ENCODE data around the gene NR3C2. TPM values are rescaled to one million over a fixed set of nuclear protein-coding genes. Genes with fewer than 3 reads are reported as not detected.

NR3C2 gene
- total RNA-seq, 2 donors from 2014 or later: 7.1 to 7.8 TPM

DNA sequence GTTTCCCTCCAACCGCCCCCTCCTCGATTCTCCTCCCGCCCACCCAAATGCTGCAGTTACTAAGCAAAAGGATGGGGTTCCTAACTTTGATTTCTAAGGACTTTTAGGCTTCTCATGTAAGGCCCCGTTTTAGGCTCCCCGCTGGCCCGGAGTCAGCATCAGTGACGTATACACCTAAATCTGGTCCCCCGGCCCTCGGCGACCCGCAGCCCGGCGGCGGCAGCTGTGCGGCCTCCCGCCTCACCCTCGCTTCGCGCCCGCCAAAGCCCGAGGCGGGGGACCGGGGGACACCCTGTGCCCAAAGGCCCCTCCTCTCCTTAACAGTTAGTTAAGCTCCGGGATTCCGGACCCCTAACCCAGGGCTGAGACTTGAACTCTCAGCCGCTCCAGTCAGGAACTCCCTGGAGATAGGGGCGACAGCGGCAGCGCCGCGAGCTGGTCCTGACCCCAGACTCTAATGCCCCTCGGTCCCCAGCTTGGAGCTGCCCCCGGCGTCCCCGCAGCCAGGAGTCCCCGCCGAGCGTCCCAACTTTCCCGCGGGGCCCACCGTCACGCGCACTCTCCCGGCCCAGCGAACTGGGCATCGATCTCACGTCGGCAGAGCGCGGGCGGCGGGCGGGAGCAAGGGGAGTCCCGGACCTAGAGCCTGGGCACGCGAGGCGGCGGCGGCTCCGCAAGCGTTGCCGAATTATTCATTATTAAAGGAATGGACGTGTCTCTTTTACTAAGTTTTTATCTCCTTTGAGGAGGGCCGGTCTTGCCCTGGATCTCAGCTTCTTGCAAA, 1.5 kb upstream of the NR3C2 start:
- H3K27ac Mint-ChIP-seq: peak overlapping the region; percentile 93
- peak overlapping the region; percentile 93 for H3K4me3 Mint-ChIP-seq
- no peaks in the 10 kb centered on the region for H3K9me3 Mint-ChIP-seq
- no peaks in the 10 kb centered on the region for H3K27me3 Mint-ChIP-seq
- peaks cover 10% of the 10 kb centered on the region for H3K36me3 Mint-ChIP-seq (ENCODE audit: low read depth)
- H3K4me1 Mint-ChIP-seq: peaks cover 21% of the 10 kb centered on the region
- no peak for ATAC-seq (replicated peaks)

DNA sequence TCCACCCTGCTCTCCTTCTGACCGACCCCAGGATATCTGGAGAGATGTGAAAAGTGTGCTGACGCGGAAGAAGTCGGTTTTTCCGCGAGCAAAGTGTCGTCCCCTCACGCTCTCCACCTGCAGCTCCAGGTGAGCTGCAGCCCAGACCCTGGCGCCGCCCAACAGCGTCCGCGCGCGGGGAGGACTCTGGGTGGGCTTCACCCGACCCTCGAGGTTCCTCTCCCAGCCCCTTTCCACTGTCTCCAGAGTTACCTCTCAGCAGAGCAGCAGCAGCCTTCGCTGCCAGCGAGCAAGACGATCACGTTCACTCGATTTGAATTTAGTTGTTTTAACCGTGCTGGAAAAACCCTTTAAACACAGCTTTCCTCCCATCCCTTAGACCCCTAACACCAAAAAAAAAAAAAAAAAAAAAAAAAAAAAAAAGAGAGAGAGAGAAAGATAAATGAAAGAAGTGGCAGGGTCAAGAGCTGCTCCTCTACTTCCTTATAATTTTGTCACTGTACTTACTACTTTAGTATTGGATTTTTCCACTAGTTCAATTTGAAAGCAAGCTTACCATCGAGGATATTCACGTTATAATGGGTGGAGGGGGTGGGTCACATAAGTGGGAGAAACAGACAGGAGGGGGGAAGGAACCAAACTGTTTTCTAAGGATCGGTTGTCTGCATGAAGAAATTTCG, 758 bp upstream of the NR3C2 start:
- peak; percentile 0 for ATAC-seq (replicated peaks)
- H3K9me3 Mint-ChIP-seq: no peaks in the 10 kb centered on the region
- H3K27ac Mint-ChIP-seq: peak overlapping the region; percentile 93
- H3K36me3 Mint-ChIP-seq (ENCODE audit: low read depth): peaks cover 10% of the 10 kb centered on the region
- peaks cover 21% of the 10 kb centered on the region for H3K4me1 Mint-ChIP-seq
- H3K4me3 Mint-ChIP-seq: peak overlapping the region; percentile 93
- H3K27me3 Mint-ChIP-seq: no peaks in the 10 kb centered on the region

DNA sequence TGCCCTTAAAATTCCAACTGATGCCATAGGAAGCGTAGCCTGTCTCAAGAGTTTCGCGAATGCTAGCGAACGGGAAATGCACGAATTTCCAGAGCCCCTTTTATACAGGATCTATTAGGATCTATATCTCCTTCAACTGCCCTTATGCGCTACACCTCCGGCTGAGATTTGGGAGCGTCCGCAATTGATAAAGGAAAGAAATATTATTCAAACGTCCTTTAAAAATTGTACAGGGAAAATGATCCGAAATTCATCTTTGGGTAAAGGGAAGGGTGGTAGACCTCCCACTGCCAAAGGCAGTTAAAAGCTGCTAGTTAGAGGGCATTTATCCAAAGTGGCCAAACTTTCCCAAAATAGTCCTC, 609 bp downstream of the NR3C2 start:
- H3K36me3 Mint-ChIP-seq (ENCODE audit: low read depth): peaks cover 10% of the 10 kb centered on the region
- H3K27ac Mint-ChIP-seq: peak overlapping the region; percentile 93
- H3K4me1 Mint-ChIP-seq: peaks cover 21% of the 10 kb centered on the region
- no peaks in the 10 kb centered on the region for H3K27me3 Mint-ChIP-seq
- peak overlapping the region; percentile 93 for H3K4me3 Mint-ChIP-seq
- ATAC-seq (replicated peaks): no peak
- no peaks in the 10 kb centered on the region for H3K9me3 Mint-ChIP-seq

DNA sequence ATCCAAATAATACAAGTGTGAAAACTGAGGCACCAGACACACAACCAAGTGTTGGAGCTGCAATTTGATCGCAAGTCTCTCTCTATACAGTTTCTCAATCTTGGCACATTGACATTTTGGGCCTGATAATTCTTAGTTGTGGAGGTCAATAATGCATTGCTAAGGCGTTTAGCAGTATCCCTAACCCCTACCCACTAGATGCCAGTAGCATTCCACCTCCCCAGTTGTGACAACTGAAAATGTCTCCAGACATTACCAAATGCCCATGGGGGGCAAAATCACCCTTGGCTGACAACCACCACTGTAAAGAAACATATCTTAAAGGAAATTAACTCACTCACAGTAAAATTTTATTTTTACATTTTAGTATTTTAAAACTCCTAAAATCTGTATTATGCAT, 4.2 kb downstream of the NR3C2 start:
- H3K4me3 Mint-ChIP-seq: no peak overlapping the region
- no peaks in the 10 kb centered on the region for H3K9me3 Mint-ChIP-seq
- no peaks in the 10 kb centered on the region for H3K27me3 Mint-ChIP-seq
- no peak overlapping the region for H3K27ac Mint-ChIP-seq
- peaks cover 25% of the 10 kb centered on the region for H3K36me3 Mint-ChIP-seq (ENCODE audit: low read depth)
- ATAC-seq (replicated peaks): no peak
- peaks cover 22% of the 10 kb centered on the region for H3K4me1 Mint-ChIP-seq

DNA sequence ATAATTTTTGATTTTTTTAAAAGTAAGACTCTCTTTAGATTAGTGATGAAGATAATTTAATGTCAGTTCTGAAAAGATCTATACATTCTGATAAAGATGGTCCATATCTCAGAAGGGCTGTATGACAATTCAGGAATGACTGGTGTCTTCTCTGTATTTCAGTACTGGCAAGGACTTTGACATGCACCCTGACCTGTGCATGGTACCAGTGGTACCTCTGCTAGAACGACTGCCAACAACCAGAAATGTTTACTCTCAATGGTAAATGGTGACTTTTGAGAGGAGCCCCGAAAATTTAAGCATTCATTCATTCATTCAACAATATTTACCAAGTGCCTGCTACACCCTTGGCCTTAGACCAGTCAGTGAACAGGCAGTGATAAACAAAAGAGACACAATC, 4.8 kb downstream of the NR3C2 start:
- ATAC-seq (replicated peaks): no peak
- peaks cover 20% of the 10 kb centered on the region for H3K36me3 Mint-ChIP-seq (ENCODE audit: low read depth)
- H3K4me3 Mint-ChIP-seq: no peak overlapping the region
- H3K9me3 Mint-ChIP-seq: no peaks in the 10 kb centered on the region
- peaks cover 22% of the 10 kb centered on the region for H3K4me1 Mint-ChIP-seq
- no peaks in the 10 kb centered on the region for H3K27me3 Mint-ChIP-seq
- no peak overlapping the region for H3K27ac Mint-ChIP-seq

DNA sequence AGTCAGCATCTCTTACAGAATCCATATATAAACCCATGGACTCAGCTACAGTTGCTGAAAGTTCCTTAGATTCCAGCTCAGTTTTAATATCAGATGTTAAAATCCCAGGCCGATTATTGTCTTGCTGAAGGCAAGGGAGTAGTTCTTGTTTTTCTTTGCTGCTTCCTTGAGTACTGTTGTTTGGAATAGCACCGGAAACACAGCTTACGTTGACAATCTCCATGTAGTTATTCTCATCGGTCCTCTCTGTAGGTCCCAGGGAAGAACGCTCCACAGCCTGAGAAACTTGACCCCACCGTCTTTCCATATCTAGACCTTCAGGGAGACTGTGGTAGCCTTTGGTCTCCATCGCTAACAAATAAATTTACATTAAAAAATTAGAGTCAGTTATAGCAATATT, 5.7 kb downstream of the NR3C2 start:
- Mint-ChIP-seq H3K4me1 (peaks cover 26% of the 10 kb centered on the region), H3K27ac (no peak overlapping the region), H3K9me3 (no peaks in the 10 kb centered on the region), H3K27me3 (no peaks in the 10 kb centered on the region), H3K36me3 (ENCODE audit: low read depth) (peaks cover 15% of the 10 kb centered on the region), H3K4me3 (no peak overlapping the region)
- no peak for ATAC-seq (replicated peaks)

DNA sequence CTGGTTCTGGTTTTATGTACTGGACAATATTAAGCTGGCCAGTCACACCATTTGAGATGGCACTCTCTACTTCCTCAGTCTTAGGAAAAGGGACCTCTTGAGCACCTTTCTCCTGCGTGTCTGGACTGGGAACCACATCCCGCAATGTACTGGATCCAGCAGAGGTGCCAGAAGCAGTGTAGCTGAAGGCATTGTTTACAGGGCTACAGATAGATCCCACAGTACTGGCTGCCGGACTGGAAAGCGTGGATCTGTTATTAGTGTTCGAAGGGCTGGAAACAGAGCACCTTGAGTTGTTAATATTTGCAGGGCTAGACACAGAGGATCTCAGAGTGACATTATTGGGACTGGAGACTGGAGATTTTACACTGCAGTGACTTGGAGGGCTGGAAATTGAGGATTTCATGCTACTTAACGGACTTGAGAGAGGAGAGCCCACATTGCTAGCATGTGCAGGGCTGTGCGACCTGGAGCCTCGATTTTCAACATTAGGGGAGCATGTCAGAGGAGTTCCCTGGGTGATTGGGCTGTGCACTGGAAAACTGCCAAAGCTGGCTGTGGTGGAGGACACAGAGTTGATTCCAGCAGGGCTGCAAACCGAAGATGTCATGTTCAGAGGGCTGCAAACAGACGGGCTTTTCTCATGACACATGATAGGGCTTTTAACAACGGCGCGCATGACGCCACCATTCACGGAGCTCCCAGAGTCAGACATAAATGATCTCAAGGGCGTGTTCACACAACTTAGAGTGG, 6.4 kb downstream of the NR3C2 start:
- no peak for ATAC-seq (replicated peaks)
- peaks cover 27% of the 10 kb centered on the region for H3K4me1 Mint-ChIP-seq
- no peak overlapping the region for H3K27ac Mint-ChIP-seq
- no peak overlapping the region for H3K4me3 Mint-ChIP-seq
- H3K36me3 Mint-ChIP-seq (ENCODE audit: low read depth): peaks cover 15% of the 10 kb centered on the region
- H3K27me3 Mint-ChIP-seq: no peaks in the 10 kb centered on the region
- H3K9me3 Mint-ChIP-seq: no peaks in the 10 kb centered on the region

DNA sequence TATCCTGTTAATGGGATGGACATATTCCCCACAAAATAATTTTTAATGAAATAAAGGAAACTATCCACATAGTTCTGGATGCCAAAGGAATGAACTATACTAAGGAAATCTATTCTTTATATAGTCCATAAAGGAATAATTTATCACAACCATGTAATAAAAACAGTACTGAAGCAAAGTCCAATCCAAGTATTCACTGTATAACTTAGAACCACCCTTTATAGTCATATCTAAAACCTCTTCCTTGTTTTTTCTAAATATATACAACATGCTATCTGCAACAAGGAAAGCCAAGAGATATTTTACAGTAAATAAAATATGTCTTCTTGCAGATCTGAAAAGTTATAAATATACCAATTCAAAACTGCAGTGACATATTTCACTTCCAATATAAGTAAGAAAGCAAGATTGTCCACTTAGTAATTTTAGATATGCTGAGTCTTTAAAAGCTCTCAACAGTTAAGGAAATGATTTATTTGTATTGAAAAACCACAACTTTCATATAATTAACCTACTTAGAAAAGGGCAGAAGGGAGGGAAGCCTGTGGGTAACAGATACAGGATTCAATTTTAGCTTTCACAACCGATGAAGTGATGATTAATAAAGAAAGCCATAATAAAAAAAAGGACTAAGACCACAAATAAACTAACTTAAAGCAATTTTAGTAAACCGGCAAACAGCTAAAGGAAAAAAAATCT, 8.0 kb downstream of the NR3C2 start:
- no peaks in the 10 kb centered on the region for H3K27me3 Mint-ChIP-seq
- H3K4me3 Mint-ChIP-seq: peak overlapping the region; percentile 60
- H3K36me3 Mint-ChIP-seq (ENCODE audit: low read depth): peaks cover 15% of the 10 kb centered on the region
- H3K4me1 Mint-ChIP-seq: peaks cover 20% of the 10 kb centered on the region
- H3K27ac Mint-ChIP-seq: peak overlapping the region; percentile 53
- peak; percentile 90 for ATAC-seq (replicated peaks)
- no peaks in the 10 kb centered on the region for H3K9me3 Mint-ChIP-seq

DNA sequence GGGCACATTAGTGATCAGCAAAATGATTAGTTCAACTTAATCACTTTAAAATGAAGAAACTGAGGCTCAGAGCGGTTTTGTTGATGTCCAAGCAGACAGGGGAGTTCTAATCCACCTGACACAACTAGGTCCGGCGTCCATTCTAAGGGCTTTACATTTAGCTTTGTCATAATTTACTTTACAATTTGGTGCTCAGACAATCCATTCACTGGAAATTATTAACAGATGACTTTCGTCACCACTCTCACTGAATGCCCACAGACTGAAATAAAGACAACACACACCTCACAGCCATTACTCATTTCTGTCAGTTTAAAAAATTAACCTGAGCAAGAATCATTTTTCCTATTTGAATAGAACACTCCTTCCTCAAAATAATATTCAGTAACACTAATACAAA, 10.8 kb downstream of the NR3C2 start:
- no peak overlapping the region for H3K4me3 Mint-ChIP-seq
- H3K36me3 Mint-ChIP-seq (ENCODE audit: low read depth): peaks cover 20% of the 10 kb centered on the region
- no peak overlapping the region for H3K27ac Mint-ChIP-seq
- no peaks in the 10 kb centered on the region for H3K27me3 Mint-ChIP-seq
- H3K4me1 Mint-ChIP-seq: peaks cover 34% of the 10 kb centered on the region
- ATAC-seq (replicated peaks): no peak
- no peaks in the 10 kb centered on the region for H3K9me3 Mint-ChIP-seq

DNA sequence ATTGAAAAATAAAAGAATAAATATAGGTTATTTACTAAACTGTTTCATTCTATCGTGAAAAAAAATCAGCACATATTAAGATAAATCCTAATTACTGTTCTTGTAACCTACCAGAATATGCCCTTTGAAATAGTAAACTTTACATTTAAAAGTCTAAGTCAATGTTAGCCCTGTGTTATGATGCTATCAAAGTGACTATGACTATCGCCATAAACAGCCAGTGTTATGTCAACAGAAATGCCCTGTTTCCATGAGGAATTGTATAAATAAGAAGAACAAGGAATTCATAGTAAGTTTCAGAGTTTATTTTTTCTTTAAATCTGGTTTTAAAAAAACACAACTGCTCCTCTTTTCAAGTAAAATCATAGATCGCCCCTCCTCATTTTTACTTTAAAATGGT, 11.4 kb downstream of the NR3C2 start:
- Mint-ChIP-seq H3K27me3 (no peaks in the 10 kb centered on the region), H3K27ac (no peak overlapping the region), H3K9me3 (no peaks in the 10 kb centered on the region), H3K4me3 (no peak overlapping the region), H3K4me1 (peaks cover 39% of the 10 kb centered on the region), H3K36me3 (ENCODE audit: low read depth) (peaks cover 16% of the 10 kb centered on the region)
- no peak for ATAC-seq (replicated peaks)

DNA sequence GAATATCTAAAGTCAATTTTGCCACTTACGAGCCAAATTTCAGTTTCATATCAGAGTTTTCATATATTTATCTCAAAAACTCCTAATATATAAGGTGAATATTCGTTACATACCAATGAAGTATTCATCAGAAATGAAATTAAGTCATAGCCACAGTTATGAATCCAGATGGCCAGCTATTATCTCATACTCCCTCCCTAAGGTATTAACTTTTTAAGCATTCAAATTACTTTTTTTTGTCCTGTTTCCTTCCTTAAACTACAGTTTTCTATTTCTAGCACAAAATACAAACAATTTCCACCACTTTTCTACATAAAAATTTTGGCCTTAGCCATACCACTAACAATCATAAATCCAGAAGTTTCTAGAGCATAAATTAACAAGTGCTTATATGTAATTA, 13.0 kb downstream of the NR3C2 start:
- no peaks in the 10 kb centered on the region for H3K27me3 Mint-ChIP-seq
- no peaks in the 10 kb centered on the region for H3K9me3 Mint-ChIP-seq
- H3K27ac Mint-ChIP-seq: no peak overlapping the region
- peaks cover 40% of the 10 kb centered on the region for H3K4me1 Mint-ChIP-seq
- no peak overlapping the region for H3K4me3 Mint-ChIP-seq
- peaks cover 5% of the 10 kb centered on the region for H3K36me3 Mint-ChIP-seq (ENCODE audit: low read depth)
- no peak for ATAC-seq (replicated peaks)

DNA sequence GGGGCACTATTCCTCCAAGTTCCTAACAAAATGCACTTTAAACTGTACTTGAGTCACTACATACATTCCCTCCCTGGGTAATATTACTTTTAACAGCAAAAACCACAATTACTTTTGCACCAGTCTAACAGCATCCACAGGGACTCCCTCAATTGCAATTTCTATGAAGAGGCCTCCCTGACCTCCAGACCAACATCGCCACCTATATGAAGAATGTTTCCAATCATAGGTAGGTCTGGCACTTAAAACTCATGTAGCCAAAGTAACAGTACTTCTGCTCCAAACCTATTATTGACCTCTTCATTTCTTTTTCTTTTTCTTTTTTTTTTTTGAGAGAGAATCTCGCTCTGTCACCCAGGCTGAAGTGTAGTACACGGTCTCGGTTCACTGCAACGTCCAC, 15.6 kb downstream of the NR3C2 start:
- Mint-ChIP-seq H3K9me3 (no peaks in the 10 kb centered on the region), H3K36me3 (ENCODE audit: low read depth) (peaks cover 5% of the 10 kb centered on the region), H3K27me3 (no peaks in the 10 kb centered on the region), H3K4me1 (peaks cover 46% of the 10 kb centered on the region), H3K27ac (no peak overlapping the region), H3K4me3 (no peak overlapping the region)
- no peak for ATAC-seq (replicated peaks)

DNA sequence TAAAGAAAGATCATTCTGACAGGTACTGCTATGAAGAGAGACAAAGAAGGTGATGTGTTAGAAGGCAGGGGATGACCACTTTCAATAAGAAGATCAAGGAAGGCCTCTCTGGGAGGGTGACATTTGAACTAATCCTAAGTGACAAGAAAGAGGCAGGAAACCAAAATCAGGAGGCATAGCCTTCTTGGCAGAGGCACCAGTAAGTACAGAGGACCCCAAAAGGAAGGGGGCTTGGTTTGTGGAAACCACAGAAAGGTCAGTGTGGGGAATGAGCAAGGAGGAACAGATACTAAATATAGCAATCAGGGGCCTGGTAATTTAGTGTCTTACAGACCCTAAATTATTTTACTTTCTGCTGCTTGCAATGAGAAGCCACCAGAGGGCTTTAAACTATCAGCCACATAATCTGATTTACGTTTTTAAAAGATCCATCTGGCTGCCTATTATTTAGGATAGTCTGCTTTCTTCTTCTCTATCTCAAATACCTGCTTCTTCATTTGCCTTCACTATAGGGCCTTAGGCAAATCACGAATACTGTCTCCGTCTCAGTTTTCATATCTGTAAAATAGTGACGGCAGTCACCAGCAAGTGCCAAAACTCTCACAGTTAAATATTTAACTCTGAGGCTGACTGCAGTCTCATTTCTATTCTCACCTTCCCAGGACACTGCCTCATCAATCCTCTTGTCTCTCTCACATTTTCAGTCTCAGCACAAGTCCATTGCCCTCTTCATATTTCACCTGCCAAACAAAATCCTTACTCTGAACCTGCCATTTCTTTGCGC, 16.7 kb downstream of the NR3C2 start:
- Mint-ChIP-seq H3K27me3 (no peaks in the 10 kb centered on the region), H3K4me1 (peaks cover 46% of the 10 kb centered on the region), H3K27ac (no peak overlapping the region), H3K4me3 (no peak overlapping the region), H3K36me3 (ENCODE audit: low read depth) (peaks cover 5% of the 10 kb centered on the region), H3K9me3 (no peaks in the 10 kb centered on the region)
- ATAC-seq (replicated peaks): no peak

DNA sequence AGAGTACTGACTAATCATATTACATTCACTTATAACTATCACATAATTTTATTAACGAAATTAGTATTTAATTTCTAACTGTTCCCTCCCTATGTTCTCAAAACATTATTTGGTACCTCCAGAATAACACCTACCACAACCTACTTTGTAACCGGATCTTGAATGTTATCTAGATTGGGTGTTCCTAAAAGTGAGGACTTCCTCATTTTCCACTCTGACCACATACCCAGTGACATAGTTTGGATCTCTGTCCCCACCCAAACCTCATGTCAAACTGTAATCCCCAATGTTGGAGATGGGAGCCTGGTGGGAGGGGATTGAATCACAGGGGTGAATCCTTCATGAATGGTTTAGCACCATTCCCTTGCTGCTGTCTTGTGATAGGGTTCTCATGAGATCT, 21.8 kb downstream of the NR3C2 start:
- no peaks in the 10 kb centered on the region for H3K27me3 Mint-ChIP-seq
- H3K9me3 Mint-ChIP-seq: no peaks in the 10 kb centered on the region
- H3K27ac Mint-ChIP-seq: no peak overlapping the region
- no peak for ATAC-seq (replicated peaks)
- H3K4me3 Mint-ChIP-seq: no peak overlapping the region
- H3K36me3 Mint-ChIP-seq (ENCODE audit: low read depth): no peaks in the 10 kb centered on the region
- peaks cover 25% of the 10 kb centered on the region for H3K4me1 Mint-ChIP-seq

Data from activated T-helper 17 cell treated with anti-CD3 and anti-CD28 coated beads, Interleukin-2, amount 50 U/mL, for 72 hours (primary cell).